ENCODE data around the gene FPR2.

- TF ChIP-seq CTCF (IDR thresholded peaks at IDR 0.05) (no peak), POLR2AphosphoS5 (IDR thresholded peaks at IDR 0.05) (no peak), POLR2A (IDR thresholded peaks at IDR 0.05) (no peak)
Observed at GRCh38 chr19:51722492-51722891, 38.5 kb upstream of the FPR2 start.
